ENCODE data around the gene ANO7. TPM values are rescaled to one million over a fixed set of nuclear protein-coding genes. Genes with fewer than 3 reads are reported as not detected.

ANO7 gene
- total and polyA plus RNA-seq, 2 experiments from 2014 or later = 0.22 to 2.6 TPM

DNA sequence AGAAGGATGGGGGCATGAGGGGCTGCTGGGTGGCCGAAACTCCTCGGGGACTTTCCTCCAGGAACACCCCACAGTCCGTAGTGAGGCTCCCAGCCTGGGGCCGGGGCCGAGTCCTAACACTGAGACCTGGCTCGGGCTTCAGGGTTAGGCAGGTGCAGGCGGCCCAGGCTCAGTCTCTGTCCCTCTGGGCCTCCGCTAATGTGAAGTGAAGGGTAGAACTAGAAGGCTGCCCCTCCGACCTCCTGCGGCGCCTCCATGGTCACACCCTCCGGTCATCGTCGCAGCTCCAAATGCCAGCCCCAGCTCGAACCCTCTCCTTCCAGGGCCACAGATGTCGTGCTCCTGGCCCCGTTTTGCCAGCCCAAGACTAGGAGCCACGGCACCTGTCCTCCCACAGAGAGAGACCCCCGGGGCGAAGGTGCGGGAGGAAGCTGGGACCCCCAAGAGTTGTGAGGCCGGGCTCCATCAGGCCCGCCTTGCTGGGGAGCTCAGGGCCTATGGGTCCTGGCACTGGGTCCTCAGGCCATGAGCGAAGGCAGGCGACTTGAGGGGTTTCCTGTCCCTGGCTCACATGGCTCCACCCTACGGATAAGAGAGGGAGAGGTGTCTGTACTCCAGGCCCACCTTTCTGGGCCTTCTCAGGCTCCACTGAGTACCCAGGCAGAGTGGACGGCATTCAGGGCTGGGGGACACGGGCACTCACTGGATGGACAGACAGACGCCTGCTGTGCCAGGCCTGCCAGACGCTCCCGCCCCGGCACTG lies 797 bp downstream of the ANO7 start:
- Histone ChIP-seq H4K20me1 (ENCODE audit: insufficient read depth) (no peaks in the 10 kb centered on the region), H3K9me3 (ENCODE audit: low read depth) (no peaks in the 10 kb centered on the region), H3K4me2 (ENCODE audit: unreplicated experiment) (no peak overlapping the region), H3K36me3 (ENCODE audit: low read depth) (no peaks in the 10 kb centered on the region), H3F3A (ENCODE audit: insufficient read depth) (no peaks in the 10 kb centered on the region), H3K4me1 (ENCODE audit: insufficient read depth) (no peaks in the 10 kb centered on the region), H3K4me3 (no peak overlapping the region), H2AFZ (no peak overlapping the region), H3K9ac (no peak overlapping the region), H3K79me2 (ENCODE audit: insufficient read depth) (no peaks in the 10 kb centered on the region), H3K9me2 (ENCODE audit: insufficient read depth) (no peaks in the 10 kb centered on the region), H3K27ac (no peak overlapping the region), H3K27me3 (replicated peaks; ENCODE audit: insufficient read depth) (no peaks in the 10 kb centered on the region)
- in situ Hi-C loops (cut with MboI) = no loop called here
- no peak for TF ChIP-seq EZH2 (IDR thresholded peaks at IDR 0.05; ENCODE audit: insufficient read depth, poor library complexity, severe bottlenecking)
- TF ChIP-seq EZH2phosphoT487 (IDR thresholded peaks at IDR 0.05; ENCODE audit: insufficient read depth, low read depth) = no peak
- 82 to 88% methylated on average over 26 to 32 of the region's 32 CpGs for WGBS, 2 experiments (ENCODE audit: low coverage in 1 of 2, low lambda C conversion rate in 2 of 2, missing lambda C conversion rate in 2 of 2)
- DNase-seq = no peak

DNA sequence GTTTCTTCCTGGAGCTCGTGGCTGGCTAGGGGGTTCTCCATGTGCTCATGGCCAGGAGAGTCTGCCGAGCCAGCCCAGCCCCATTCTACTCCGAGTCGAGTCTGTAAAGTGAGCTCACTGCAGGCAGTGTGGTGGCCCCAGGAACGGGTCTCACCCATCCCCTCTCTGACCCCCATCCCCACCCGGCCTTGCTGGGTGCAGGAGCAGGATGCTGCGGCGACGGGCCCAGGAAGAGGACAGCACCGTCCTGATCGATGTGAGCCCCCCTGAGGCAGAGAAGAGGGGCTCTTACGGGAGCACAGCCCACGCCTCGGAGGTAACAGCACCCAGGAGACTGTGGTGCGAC lies 1.4 kb downstream of the ANO7 start:
- DNase-seq = no peak
- Histone ChIP-seq H3K27ac (no peak overlapping the region), H3K4me2 (ENCODE audit: unreplicated experiment) (no peak overlapping the region), H3K9me3 (ENCODE audit: low read depth) (no peaks in the 10 kb centered on the region), H3K9me2 (ENCODE audit: insufficient read depth) (no peaks in the 10 kb centered on the region), H3K4me3 (no peak overlapping the region), H3K79me2 (ENCODE audit: insufficient read depth) (no peaks in the 10 kb centered on the region), H3F3A (ENCODE audit: insufficient read depth) (no peaks in the 10 kb centered on the region), H2AFZ (no peak overlapping the region), H3K4me1 (ENCODE audit: insufficient read depth) (no peaks in the 10 kb centered on the region), H4K20me1 (ENCODE audit: insufficient read depth) (no peaks in the 10 kb centered on the region), H3K27me3 (replicated peaks; ENCODE audit: insufficient read depth) (no peaks in the 10 kb centered on the region), H3K9ac (no peak overlapping the region), H3K36me3 (ENCODE audit: low read depth) (no peaks in the 10 kb centered on the region)
- TF ChIP-seq EZH2 (IDR thresholded peaks at IDR 0.05; ENCODE audit: insufficient read depth, poor library complexity, severe bottlenecking) (no peak), EZH2phosphoT487 (IDR thresholded peaks at IDR 0.05; ENCODE audit: insufficient read depth, low read depth) (no peak)
- 69 to 85% methylated on average over 10 to 15 of the region's 15 CpGs for WGBS, 2 experiments (ENCODE audit: low coverage in 1 of 2, low lambda C conversion rate in 2 of 2, missing lambda C conversion rate in 2 of 2)
- in situ Hi-C loops (cut with MboI) = no loop called here

DNA sequence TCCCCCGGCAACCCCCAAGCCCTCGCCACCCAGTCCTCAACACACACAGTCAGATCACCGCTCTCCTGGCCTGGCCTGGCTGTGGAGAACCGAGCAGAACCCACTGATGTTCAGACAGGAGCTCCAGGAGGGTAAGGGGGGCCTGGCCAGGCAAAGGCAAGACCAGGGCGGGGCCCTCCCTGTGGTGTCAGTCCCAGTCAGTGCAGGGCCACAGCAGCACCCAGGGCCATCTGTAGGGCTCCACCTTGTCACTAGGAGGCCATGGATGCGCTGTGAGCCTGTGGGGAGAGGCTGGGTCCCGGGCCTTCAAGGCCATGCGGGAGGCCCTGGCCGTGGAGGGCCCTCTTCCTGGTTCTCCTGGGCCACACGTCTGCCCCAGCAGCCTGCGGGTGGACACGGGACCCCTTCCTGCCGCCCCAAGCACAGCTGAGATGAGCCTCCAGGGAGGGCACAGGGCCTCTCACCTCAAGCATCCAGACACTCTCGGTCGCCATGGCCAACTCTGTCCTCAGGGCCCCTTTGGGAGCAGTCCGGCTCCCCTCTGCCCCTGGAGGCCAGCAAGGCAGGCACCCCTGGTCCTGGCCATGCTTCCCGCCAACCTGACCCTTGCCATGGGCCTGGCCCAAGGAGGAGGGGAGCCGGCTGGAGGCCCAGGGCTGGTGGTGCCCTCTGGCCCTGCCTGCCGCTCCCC lies 2.0 kb downstream of the ANO7 start:
- Histone ChIP-seq H3K4me2 (ENCODE audit: unreplicated experiment) (no peak overlapping the region), H3K27me3 (replicated peaks; ENCODE audit: insufficient read depth) (no peaks in the 10 kb centered on the region), H3K36me3 (ENCODE audit: low read depth) (no peaks in the 10 kb centered on the region), H3K9me3 (ENCODE audit: low read depth) (no peaks in the 10 kb centered on the region), H2AFZ (no peak overlapping the region), H3K4me3 (no peak overlapping the region), H4K20me1 (ENCODE audit: insufficient read depth) (no peaks in the 10 kb centered on the region), H3K9me2 (ENCODE audit: insufficient read depth) (no peaks in the 10 kb centered on the region), H3K4me1 (ENCODE audit: insufficient read depth) (no peaks in the 10 kb centered on the region), H3K79me2 (ENCODE audit: insufficient read depth) (no peaks in the 10 kb centered on the region), H3F3A (ENCODE audit: insufficient read depth) (no peaks in the 10 kb centered on the region), H3K27ac (no peak overlapping the region), H3K9ac (no peak overlapping the region)
- no peak for DNase-seq
- 80 to 81% methylated on average over 16 of the region's 19 CpGs for WGBS, 2 experiments (ENCODE audit: low coverage in 1 of 2, low lambda C conversion rate in 2 of 2, missing lambda C conversion rate in 2 of 2)
- TF ChIP-seq EZH2phosphoT487 (IDR thresholded peaks at IDR 0.05; ENCODE audit: insufficient read depth, low read depth) (no peak), EZH2 (IDR thresholded peaks at IDR 0.05; ENCODE audit: insufficient read depth, poor library complexity, severe bottlenecking) (no peak)
- in situ Hi-C loops (cut with MboI) = no loop called here

DNA sequence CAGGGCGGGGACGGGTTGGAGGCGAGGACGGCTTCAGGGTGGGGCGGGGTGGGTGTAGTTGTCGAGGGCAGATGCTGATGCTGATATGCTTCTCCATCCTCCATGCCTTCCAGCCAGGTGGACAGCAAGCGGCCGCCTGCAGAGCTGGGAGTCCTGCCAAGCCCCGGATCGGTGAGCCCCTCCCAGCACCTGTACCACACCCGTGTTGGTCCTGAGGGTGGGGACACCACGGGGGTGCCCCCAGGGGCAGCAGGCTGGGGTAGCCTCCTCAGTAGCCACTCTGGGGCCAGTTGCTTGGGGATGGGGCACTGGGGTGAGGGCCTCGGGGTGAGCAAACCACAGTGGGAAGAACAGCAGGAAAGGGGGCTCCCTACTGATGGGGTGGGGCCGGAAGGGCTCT lies 2.6 kb downstream of the ANO7 start:
- 51 to 68% methylated on average over 4 to 14 of the region's 14 CpGs for WGBS, 2 experiments (ENCODE audit: low coverage in 1 of 2, low lambda C conversion rate in 2 of 2, missing lambda C conversion rate in 2 of 2)
- H3K4me1 ChIP-seq (ENCODE audit: insufficient read depth) = no peaks in the 10 kb centered on the region
- in situ Hi-C loops (cut with MboI) = no loop called here

More for the DNA sequence above, 2.6 kb downstream of the ANO7 start:
- no peaks in the 10 kb centered on the region for H3K27me3 ChIP-seq (replicated peaks; ENCODE audit: insufficient read depth)
- TF ChIP-seq EZH2phosphoT487 (IDR thresholded peaks at IDR 0.05; ENCODE audit: insufficient read depth, low read depth) (no peak), EZH2 (IDR thresholded peaks at IDR 0.05; ENCODE audit: insufficient read depth, poor library complexity, severe bottlenecking) (no peak)
- H3K27ac ChIP-seq = no peak overlapping the region
- no peaks in the 10 kb centered on the region for H3F3A ChIP-seq (ENCODE audit: insufficient read depth)
- no peaks in the 10 kb centered on the region for H3K9me3 ChIP-seq (ENCODE audit: low read depth)
- no peak for DNase-seq
- no peak overlapping the region for H3K4me3 ChIP-seq
- no peak overlapping the region for H3K9ac ChIP-seq
- no peaks in the 10 kb centered on the region for H3K79me2 ChIP-seq (ENCODE audit: insufficient read depth)
- no peaks in the 10 kb centered on the region for H3K36me3 ChIP-seq (ENCODE audit: low read depth)
- H3K4me2 ChIP-seq (ENCODE audit: unreplicated experiment) = no peak overlapping the region
- no peak overlapping the region for H2AFZ ChIP-seq
- H3K9me2 ChIP-seq (ENCODE audit: insufficient read depth) = no peaks in the 10 kb centered on the region
- H4K20me1 ChIP-seq (ENCODE audit: insufficient read depth) = no peaks in the 10 kb centered on the region

Measured in GM23248 (cell line).